GM12878 (cell line): ENCODE results near the gene TMUB2. TPM values are rescaled to one million over a fixed set of nuclear protein-coding genes. Genes with fewer than 3 reads are reported as not detected.

Experiments used
- CBFB ChIP-seq: IDR thresholded peaks from 2 replicates; pipeline ENCODE4 v1.6.1; 2016; ENCODE audit warnings: antibody characterized with exemption, low read depth
- IRF4 ChIP-seq: IDR thresholded peaks from 2 replicates; pipeline ENCODE4 v1.6.1; 2011; ENCODE audit warnings: low read depth, low read length
- KLF5 ChIP-seq: fragments of 450-650 bp; IDR thresholded peaks from 2 replicates; pipeline ENCODE4 v1.6.1; 2014; ENCODE audit warnings: mild to moderate bottlenecking; ENCODE audit not compliant: partially characterized antibody
- PAX5 ChIP-seq: IDR thresholded peaks from 2 replicates; pipeline ENCODE4 v1.6.1; 2011; ENCODE audit warnings: low read depth, low read length, borderline replicate concordance
- PML ChIP-seq: IDR thresholded peaks from 2 replicates; pipeline ENCODE4 v1.6.1; 2012; ENCODE audit warnings: low read length, inconsistent platforms
- RCOR1 ChIP-seq: conservative IDR thresholded peaks from 2 replicates; pipeline ENCODE4 v1.6.1; 2012; ENCODE audit warnings: low read depth, low read length, improper control_type of control experiment
- SMAD5 ChIP-seq: IDR thresholded peaks from 2 replicates; pipeline ENCODE4 v1.6.1; 2016; ENCODE audit warnings: antibody characterized with exemption, low read depth
- SREBF1 ChIP-seq: IDR thresholded peaks from 2 replicates; pipeline ENCODE4 v1.6.1; 2012; ENCODE audit warnings: mild to moderate bottlenecking, low read length
- ZNF217 ChIP-seq: fragments of 450-650 bp; IDR thresholded peaks from 2 replicates; pipeline ENCODE4 v1.6.1; 2017; ENCODE audit warnings: antibody characterized with exemption, mild to moderate bottlenecking
- polyA plus RNA-seq, 11 experiments: library from polyadenylated mRNA; depleted of rRNA in 4 of 11; unstranded in 6 of 11; stranded (reverse) in 5 of 11; fragments of >200 nt; fragmentation: Nextera tagmentation in 4 of 11; fragmentation: Illumina TruSeq in 1 of 11; extraction: Ambion mirVana in 4 of 11; extraction: Trizol in 1 of 11; gene quantifications; 1 replicate in 1 of 11; 2 replicates in 10 of 11; pipeline versions ENCODE4 v1.2.1 to v1.2.3, GENCODE V29; 2011 to 2016; ENCODE audit warnings: inconsistent platforms in 2 of 11, missing spikeins in 2 of 11, low read depth in 1 of 11
- total RNA-seq, 4 experiments: library from RNA; depleted of rRNA in 3 of 4; stranded (reverse); fragments of >200 nt in 3 of 4; fragmentation: Illumina TruSeq in 1 of 4; extraction: Trizol in 1 of 4; gene quantifications; 2 replicates each; pipeline versions ENCODE4 v1.2.1 to v1.2.3, GENCODE V29; 2013 to 2021
- TF ChIP-seq, protein P1 (sequence below): fragments of 450-650 bp; IDR thresholded peaks from 2 replicates; pipeline ENCODE4 v1.6.1; 2018; ENCODE audit warnings: borderline replicate concordance, mild to moderate bottlenecking; ENCODE audit not compliant: partially characterized antibody
- TF ChIP-seq, protein P2 (sequence below): IDR thresholded peaks from 2 replicates; pipeline ENCODE4 v1.6.1; 2011; ENCODE audit warnings: low read depth, mild to moderate bottlenecking, low read length, moderate library complexity, borderline replicate concordance; ENCODE audit errors: extremely low read depth
- TF ChIP-seq, protein P3 (sequence below): fragments of 450-650 bp; IDR thresholded peaks from 2 replicates; pipeline ENCODE4 v1.6.1; 2017; ENCODE audit warnings: mild to moderate bottlenecking
- TF ChIP-seq, protein P4 (sequence below): IDR thresholded peaks from 2 replicates; pipeline ENCODE4 v1.6.1; 2011; ENCODE audit warnings: mild to moderate bottlenecking, low read depth, low read length, moderate library complexity; ENCODE audit not compliant: insufficient replicate concordance
- TF ChIP-seq, protein P5 (sequence below): fragments of 450-650 bp; IDR thresholded peaks from 2 replicates; pipeline ENCODE4 v1.6.1; 2017; ENCODE audit warnings: mild to moderate bottlenecking, moderate library complexity
- TF ChIP-seq, protein P6 (sequence below): fragments of 150-350 bp; IDR thresholded peaks from 2 replicates; pipeline ENCODE4 v1.6.1; 2014; ENCODE audit warnings: mild to moderate bottlenecking, low read depth, low read length

Gene TMUB2
- total and polyA plus RNA-seq, 10 of the 15 experiments (the other 5 are each of a cell fraction or from before 2014, with no cell fraction given), result 4.3 to 34.0 (median 20.0) TPM

DNA sequence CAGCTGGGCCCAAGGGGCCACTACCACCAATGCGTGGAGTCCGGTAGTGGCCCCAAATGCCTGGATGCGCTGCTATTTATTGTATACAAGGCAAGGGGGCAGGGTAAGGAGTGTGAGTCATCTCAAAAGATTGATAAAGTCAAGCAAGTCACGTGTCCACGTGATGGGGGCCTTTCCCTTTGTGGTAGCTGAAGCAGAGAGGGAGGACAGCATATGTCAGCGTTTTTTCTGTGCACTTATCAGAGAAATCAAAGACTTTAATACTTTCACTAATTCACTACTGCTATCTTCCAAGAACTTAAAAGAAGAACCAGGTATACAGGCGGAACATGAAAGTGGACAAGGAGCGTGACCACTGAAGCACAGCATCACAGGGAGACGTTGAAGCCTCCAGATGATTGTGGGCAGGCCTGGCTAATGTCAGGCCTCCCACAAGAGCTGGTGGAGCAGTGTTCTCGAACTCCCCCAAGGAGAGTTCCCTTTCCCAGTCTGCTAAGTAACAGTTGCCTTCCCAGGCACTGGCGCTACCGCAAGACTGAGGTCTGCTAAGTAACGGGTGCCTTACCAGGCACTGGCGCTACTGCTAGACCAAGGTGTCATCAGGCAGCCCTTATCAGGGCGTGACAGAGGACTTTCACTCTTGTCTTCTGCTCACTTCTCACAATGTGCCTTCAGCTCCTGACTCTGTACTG lies 27.1 kb upstream of the TMUB2 start (continued):
- TF ChIP-seq, protein P1, sequence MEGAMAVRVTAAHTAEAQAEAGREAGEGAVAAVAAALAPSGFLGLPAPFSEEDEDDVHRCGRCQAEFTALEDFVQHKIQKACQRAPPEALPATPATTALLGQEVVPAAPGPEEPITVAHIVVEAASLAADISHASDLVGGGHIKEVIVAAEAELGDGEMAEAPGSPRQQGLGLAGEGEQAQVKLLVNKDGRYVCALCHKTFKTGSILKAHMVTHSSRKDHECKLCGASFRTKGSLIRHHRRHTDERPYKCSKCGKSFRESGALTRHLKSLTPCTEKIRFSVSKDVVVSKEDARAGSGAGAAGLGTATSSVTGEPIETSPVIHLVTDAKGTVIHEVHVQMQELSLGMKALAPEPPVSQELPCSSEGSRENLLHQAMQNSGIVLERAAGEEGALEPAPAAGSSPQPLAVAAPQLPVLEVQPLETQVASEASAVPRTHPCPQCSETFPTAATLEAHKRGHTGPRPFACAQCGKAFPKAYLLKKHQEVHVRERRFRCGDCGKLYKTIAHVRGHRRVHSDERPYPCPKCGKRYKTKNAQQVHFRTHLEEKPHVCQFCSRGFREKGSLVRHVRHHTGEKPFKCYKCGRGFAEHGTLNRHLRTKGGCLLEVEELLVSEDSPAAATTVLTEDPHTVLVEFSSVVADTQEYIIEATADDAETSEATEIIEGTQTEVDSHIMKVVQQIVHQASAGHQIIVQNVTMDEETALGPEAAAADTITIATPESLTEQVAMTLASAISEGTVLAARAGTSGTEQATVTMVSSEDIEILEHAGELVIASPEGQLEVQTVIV, result no peak
- TF ChIP-seq, protein P2, sequence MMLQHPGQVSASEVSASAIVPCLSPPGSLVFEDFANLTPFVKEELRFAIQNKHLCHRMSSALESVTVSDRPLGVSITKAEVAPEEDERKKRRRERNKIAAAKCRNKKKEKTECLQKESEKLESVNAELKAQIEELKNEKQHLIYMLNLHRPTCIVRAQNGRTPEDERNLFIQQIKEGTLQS, result peak; percentile 43; the same call in 1 of the 2 replicates
- TF ChIP-seq PAX5, result no peak
- 0 out of 2 replicates have a peak, but pooled peaks have one; percentile 38 for TF ChIP-seq CBFB
- TF ChIP-seq ZNF217, result no peak
- no peak for TF ChIP-seq SMAD5
- TF ChIP-seq, protein P3, sequence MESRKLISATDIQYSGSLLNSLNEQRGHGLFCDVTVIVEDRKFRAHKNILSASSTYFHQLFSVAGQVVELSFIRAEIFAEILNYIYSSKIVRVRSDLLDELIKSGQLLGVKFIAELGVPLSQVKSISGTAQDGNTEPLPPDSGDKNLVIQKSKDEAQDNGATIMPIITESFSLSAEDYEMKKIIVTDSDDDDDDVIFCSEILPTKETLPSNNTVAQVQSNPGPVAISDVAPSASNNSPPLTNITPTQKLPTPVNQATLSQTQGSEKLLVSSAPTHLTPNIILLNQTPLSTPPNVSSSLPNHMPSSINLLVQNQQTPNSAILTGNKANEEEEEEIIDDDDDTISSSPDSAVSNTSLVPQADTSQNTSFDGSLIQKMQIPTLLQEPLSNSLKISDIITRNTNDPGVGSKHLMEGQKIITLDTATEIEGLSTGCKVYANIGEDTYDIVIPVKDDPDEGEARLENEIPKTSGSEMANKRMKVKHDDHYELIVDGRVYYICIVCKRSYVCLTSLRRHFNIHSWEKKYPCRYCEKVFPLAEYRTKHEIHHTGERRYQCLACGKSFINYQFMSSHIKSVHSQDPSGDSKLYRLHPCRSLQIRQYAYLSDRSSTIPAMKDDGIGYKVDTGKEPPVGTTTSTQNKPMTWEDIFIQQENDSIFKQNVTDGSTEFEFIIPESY, result peak; percentile 95
- TF ChIP-seq RCOR1, result no peak
- 0 out of 2 replicates have a peak, but pooled peaks have one; percentile 23 for TF ChIP-seq IRF4
- TF ChIP-seq, protein P4, sequence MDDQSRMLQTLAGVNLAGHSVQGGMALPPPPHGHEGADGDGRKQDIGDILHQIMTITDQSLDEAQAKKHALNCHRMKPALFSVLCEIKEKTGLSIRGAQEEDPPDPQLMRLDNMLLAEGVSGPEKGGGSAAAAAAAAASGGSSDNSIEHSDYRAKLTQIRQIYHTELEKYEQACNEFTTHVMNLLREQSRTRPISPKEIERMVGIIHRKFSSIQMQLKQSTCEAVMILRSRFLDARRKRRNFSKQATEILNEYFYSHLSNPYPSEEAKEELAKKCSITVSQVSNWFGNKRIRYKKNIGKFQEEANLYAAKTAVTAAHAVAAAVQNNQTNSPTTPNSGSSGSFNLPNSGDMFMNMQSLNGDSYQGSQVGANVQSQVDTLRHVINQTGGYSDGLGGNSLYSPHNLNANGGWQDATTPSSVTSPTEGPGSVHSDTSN, result no peak
- TF ChIP-seq, protein P5, sequence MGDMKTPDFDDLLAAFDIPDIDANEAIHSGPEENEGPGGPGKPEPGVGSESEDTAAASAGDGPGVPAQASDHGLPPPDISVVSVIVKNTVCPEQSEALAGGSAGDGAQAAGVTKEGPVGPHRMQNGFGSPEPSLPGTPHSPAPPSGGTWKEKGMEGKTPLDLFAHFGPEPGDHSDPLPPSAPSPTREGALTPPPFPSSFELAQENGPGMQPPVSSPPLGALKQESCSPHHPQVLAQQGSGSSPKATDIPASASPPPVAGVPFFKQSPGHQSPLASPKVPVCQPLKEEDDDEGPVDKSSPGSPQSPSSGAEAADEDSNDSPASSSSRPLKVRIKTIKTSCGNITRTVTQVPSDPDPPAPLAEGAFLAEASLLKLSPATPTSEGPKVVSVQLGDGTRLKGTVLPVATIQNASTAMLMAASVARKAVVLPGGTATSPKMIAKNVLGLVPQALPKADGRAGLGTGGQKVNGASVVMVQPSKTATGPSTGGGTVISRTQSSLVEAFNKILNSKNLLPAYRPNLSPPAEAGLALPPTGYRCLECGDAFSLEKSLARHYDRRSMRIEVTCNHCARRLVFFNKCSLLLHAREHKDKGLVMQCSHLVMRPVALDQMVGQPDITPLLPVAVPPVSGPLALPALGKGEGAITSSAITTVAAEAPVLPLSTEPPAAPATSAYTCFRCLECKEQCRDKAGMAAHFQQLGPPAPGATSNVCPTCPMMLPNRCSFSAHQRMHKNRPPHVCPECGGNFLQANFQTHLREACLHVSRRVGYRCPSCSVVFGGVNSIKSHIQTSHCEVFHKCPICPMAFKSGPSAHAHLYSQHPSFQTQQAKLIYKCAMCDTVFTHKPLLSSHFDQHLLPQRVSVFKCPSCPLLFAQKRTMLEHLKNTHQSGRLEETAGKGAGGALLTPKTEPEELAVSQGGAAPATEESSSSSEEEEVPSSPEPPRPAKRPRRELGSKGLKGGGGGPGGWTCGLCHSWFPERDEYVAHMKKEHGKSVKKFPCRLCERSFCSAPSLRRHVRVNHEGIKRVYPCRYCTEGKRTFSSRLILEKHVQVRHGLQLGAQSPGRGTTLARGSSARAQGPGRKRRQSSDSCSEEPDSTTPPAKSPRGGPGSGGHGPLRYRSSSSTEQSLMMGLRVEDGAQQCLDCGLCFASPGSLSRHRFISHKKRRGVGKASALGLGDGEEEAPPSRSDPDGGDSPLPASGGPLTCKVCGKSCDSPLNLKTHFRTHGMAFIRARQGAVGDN, result no peak
- TF ChIP-seq, protein P6, sequence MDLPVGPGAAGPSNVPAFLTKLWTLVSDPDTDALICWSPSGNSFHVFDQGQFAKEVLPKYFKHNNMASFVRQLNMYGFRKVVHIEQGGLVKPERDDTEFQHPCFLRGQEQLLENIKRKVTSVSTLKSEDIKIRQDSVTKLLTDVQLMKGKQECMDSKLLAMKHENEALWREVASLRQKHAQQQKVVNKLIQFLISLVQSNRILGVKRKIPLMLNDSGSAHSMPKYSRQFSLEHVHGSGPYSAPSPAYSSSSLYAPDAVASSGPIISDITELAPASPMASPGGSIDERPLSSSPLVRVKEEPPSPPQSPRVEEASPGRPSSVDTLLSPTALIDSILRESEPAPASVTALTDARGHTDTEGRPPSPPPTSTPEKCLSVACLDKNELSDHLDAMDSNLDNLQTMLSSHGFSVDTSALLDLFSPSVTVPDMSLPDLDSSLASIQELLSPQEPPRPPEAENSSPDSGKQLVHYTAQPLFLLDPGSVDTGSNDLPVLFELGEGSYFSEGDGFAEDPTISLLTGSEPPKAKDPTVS, result no peak
- no peak for TF ChIP-seq PML
- TF ChIP-seq KLF5, result no peak
- TF ChIP-seq SREBF1, result no peak
